Osteoblast (primary cell): ENCODE measurements around the gene AKAP13. TPM values are rescaled to one million over a fixed set of nuclear protein-coding genes. Genes with fewer than 3 reads are reported as not detected.
A peak's percentile ranks its signal among the peaks of the same experiment; 100 is the strongest.

Experiments used
- DNase-seq: peaks from one replicate; pipeline ENCODE4 v3.0.0; 2011; ENCODE audit warnings: low spot score, mixed read lengths; ENCODE audit not compliant: insufficient read length; ENCODE audit errors: missing footprints
- H2AFZ ChIP-seq: 2 replicates; pipeline ENCODE4 v1.6.0; 2011; ENCODE audit warnings: mild to moderate bottlenecking, low read length
- H3K27ac ChIP-seq: 2 replicates; pipeline ENCODE4 v1.5.1; 2011; ENCODE audit warnings: mild to moderate bottlenecking, low read depth, low read length, moderate library complexity
- H3K27me3 ChIP-seq: 2 replicates; pipeline ENCODE4 v1.6.0; 2012; ENCODE audit warnings: mild to moderate bottlenecking, control low read depth, inconsistent platforms, low read length, moderate library complexity; ENCODE audit not compliant: insufficient read depth
- H3K36me3 ChIP-seq: 2 replicates; pipeline ENCODE4 v1.5.1; 2011; ENCODE audit warnings: mild to moderate bottlenecking, low read length, control low read depth, moderate library complexity; ENCODE audit not compliant: insufficient read depth
- H3K4me1 ChIP-seq: 2 replicates; pipeline ENCODE4 v1.5.1; 2011; ENCODE audit warnings: mild to moderate bottlenecking, low read length, control low read depth, moderate library complexity; ENCODE audit not compliant: insufficient read depth
- H3K4me2 ChIP-seq: 2 replicates; pipeline ENCODE4 v1.6.0; 2011; ENCODE audit warnings: mild to moderate bottlenecking, low read length; ENCODE audit not compliant: insufficient read depth
- H3K4me3 ChIP-seq: fragments of 200-600 bp; sonication (generic); 3 replicates; pipeline ENCODE4 v1.5.1; 2012; ENCODE audit warnings: mild to moderate bottlenecking, low read length, inconsistent platforms; ENCODE audit not compliant: insufficient read depth
- H3K79me2 ChIP-seq: 2 replicates; pipeline ENCODE4 v1.6.0; 2012; ENCODE audit warnings: mild to moderate bottlenecking, low read length, control low read depth, inconsistent platforms; ENCODE audit not compliant: insufficient read depth
- H3K9me3 ChIP-seq: 2 replicates; pipeline ENCODE4 v1.5.1; 2011; ENCODE audit warnings: low read depth, low read length, control low read depth
- H4K20me1 ChIP-seq: 2 replicates; pipeline ENCODE4 v1.6.0; 2012; ENCODE audit warnings: mild to moderate bottlenecking, low read length, control low read depth; ENCODE audit not compliant: insufficient read depth
- CTCF ChIP-seq: IDR thresholded peaks from 2 replicates; pipeline ENCODE4 v1.5.1; 2011; ENCODE audit warnings: mild to moderate bottlenecking, low read depth, low read length, moderate library complexity; ENCODE audit errors: extremely low read depth
- total RNA-seq: library from RNA; depleted of rRNA; stranded (reverse); fragments of >200 nt; gene quantifications from 2 replicates; pipeline ENCODE4 v1.2.3, GENCODE V29; 2012

Gene AKAP13
- total RNA-seq, 1 donor: 77.1 TPM

GRCh38 chr15:85615930-85616329, 235.5 kb downstream of the AKAP13 start:
- no peak overlapping the region for H3K4me3 ChIP-seq
- peaks cover 53% of the 10 kb centered on the region for H3K4me1 ChIP-seq
- peak; percentile 61 for TF ChIP-seq CTCF
- DNase-seq: no peak
- no peak overlapping the region for H3K4me2 ChIP-seq
- no peaks in the 10 kb centered on the region for H4K20me1 ChIP-seq
- peaks cover 15% of the 10 kb centered on the region for H3K79me2 ChIP-seq
- no peaks in the 10 kb centered on the region for H3K9me3 ChIP-seq
- H3K27me3 ChIP-seq: no peaks in the 10 kb centered on the region
- H3K27ac ChIP-seq: peak overlapping the region; percentile 56
- no peak overlapping the region for H2AFZ ChIP-seq
- H3K36me3 ChIP-seq: no peaks in the 10 kb centered on the region

DNA sequence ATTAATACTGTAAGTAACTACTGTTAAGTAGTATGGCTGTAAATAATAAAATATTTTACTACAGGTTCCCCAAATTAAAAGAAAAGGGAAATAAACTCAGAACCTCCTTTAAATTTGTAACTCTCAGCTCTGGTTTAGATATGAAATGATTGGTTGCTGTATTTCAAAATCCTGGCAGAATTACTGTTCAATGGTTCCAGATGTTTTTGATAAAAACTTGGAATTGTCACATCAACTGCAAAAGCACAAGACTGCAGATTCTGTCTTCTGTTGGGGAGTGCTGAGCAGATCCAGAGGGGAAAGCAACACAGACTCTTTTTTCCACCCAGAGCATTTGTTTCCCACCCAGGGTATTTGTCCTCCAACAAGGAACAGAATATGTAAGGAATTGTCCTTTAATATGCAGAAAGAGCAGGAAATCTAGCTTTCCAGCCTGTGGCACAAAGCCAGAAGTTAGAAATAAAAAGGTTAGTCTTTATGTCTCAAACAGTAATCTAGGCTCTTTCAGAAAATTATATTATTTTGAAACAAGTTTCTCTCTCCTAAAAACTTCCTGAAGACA, 236.2 kb downstream of the AKAP13 start:
- DNase-seq: no peak
- Histone ChIP-seq H3K9me3 (no peaks in the 10 kb centered on the region), H3K27ac (peak overlapping the region; percentile 56), H3K4me1 (peaks cover 60% of the 10 kb centered on the region), H3K4me2 (no peak overlapping the region), H3K27me3 (no peaks in the 10 kb centered on the region), H3K36me3 (no peaks in the 10 kb centered on the region), H3K79me2 (peaks cover 21% of the 10 kb centered on the region), H3K4me3 (no peak overlapping the region), H2AFZ (no peak overlapping the region), H4K20me1 (no peaks in the 10 kb centered on the region)
- TF ChIP-seq CTCF: no peak

DNA sequence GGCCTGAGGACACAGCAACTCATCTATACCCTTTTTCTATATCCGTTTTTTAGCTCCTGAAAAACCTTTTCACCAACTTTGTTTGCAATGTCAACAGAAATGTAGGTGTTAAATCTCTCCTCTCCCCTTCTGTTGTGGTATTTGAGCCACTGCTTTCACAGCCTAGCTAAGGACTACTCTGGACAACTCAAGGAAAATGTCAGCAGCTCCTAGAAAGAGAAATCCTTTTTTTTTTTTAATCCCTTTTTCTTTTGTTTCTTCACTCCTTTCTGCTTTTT, 237.8 kb downstream of the AKAP13 start:
- no peak for TF ChIP-seq CTCF
- no peak overlapping the region for H3K4me3 ChIP-seq

DNA sequence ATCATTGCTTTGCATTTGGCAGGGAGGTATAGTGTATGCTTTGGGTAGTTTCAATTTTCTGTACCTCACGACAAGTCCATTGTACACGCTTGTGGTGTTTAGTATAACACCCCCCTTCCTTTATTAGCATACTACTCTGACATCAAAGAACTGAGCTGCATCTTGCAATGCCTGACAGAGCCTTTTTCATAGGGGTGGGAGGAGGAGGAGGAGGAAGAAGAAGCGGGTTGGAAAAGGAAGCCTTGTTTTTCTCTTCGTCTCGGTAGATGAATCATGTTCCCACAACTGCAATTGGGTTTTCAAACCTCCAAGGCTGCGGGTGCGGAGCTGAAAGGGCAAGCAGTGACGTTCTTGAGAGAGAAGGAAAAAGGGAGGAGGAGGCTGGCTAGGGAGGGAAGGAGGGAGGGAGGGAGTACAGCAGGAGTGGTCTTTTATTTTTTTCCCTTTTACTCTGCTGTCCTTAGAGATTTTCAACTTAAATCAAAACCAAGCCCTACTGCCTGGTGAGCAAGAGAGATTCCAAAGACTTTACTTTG, 238.6 kb downstream of the AKAP13 start:
- Histone ChIP-seq H3K79me2 (peaks cover 39% of the 10 kb centered on the region), H3K4me1 (peaks cover 81% of the 10 kb centered on the region), H3K9me3 (no peaks in the 10 kb centered on the region), H3K36me3 (no peaks in the 10 kb centered on the region), H3K4me2 (peak overlapping the region; percentile 95), H4K20me1 (no peaks in the 10 kb centered on the region), H3K4me3 (peak overlapping the region; percentile 69), H2AFZ (no peak overlapping the region), H3K27ac (peak overlapping the region; percentile 98), H3K27me3 (no peaks in the 10 kb centered on the region)
- TF ChIP-seq CTCF: no peak
- DNase-seq: peak; percentile 62

More for the DNA sequence above, 237.8 kb downstream of the AKAP13 start:
- H3K9me3 ChIP-seq: no peaks in the 10 kb centered on the region
- H3K79me2 ChIP-seq: peaks cover 36% of the 10 kb centered on the region
- no peaks in the 10 kb centered on the region for H3K27me3 ChIP-seq
- no peaks in the 10 kb centered on the region for H3K36me3 ChIP-seq
- no peak for DNase-seq
- peaks cover 76% of the 10 kb centered on the region for H3K4me1 ChIP-seq
- H3K4me2 ChIP-seq: peak overlapping the region; percentile 95
- no peaks in the 10 kb centered on the region for H4K20me1 ChIP-seq
- H3K27ac ChIP-seq: peak overlapping the region; percentile 98
- H2AFZ ChIP-seq: no peak overlapping the region
